Neural crest cell (in vitro differentiated cells): ENCODE measurements around the gene ASPSCR1. TPM values are rescaled to one million over a fixed set of nuclear protein-coding genes. Genes with fewer than 3 reads are reported as not detected.

ENCODE experiments used
- DNase-seq: peaks from one replicate; pipeline ENCODE4 v3.0.0; 2021; ENCODE audit warnings: low read depth, mixed read lengths, low spot score
- H3K27ac Mint-ChIP-seq: one replicate; pipeline ENCODE4 v1.8.0; 2021; ENCODE audit warnings: mild to moderate bottlenecking, mixed read lengths; ENCODE audit not compliant: unreplicated experiment
- H3K27me3 Mint-ChIP-seq: 2 replicates; pipeline ENCODE4 v1.8.0; 2021; ENCODE audit warnings: low read depth, mild to moderate bottlenecking, mixed read lengths
- H3K36me3 Mint-ChIP-seq: 2 replicates; pipeline ENCODE4 v1.8.0; 2021; ENCODE audit warnings: low read depth, mild to moderate bottlenecking, mixed read lengths
- H3K4me1 Mint-ChIP-seq: 2 replicates; pipeline ENCODE4 v1.8.0; 2021; ENCODE audit warnings: mixed read lengths
- H3K4me3 Mint-ChIP-seq: one replicate; pipeline ENCODE4 v1.8.0; 2021; ENCODE audit warnings: mild to moderate bottlenecking, mixed read lengths
- H3K9me3 Mint-ChIP-seq: 2 replicates; pipeline ENCODE4 v1.8.0; 2021; ENCODE audit warnings: mixed read lengths
- total RNA-seq: library from RNA; stranded (reverse); gene quantifications from 2 replicates; pipeline ENCODE4 v1.2.1, GENCODE V29; 2021
- TF ChIP-seq, protein P1 (sequence below): fragments of 200-600 bp; sonication (generic); conservative IDR thresholded peaks from 2 replicates; pipeline ENCODE4 v1.5.0; 2021; ENCODE audit warnings: antibody characterized with exemption, mild to moderate bottlenecking

Gene ASPSCR1
- total RNA-seq, 1 donor from 2014 or later = 51.9 TPM

DNA sequence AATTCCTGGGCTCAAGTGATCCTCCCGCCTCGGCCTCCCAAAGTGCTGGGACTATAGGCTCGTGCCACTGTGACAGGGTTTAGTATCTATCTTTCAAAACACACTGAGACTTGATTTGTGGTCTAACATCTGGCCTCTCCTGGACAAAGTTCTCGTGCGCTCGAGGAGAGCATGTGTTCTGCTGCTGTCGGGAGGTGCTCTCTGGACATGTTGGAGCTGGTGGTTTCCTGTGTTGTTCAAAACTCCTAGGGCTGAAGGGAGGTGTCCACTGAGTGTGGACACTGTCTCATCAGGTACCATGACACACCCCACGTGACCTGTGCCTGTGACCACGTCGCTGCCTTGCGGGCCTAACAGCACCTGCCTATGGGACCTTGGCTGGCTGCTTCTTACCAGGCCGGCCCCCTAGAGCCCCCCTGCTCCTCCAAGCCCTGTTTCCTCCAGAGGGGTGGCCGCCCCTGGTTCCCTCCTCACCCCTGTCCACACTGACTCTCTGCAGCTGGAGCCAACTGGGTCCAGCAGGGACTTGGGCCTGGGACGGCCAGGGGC is 68.6 kb downstream of the ASPSCR1 start:
- H3K9me3 Mint-ChIP-seq = no peaks in the 10 kb centered on the region
- H3K27ac Mint-ChIP-seq = no peak overlapping the region
- peaks cover 6% of the 10 kb centered on the region for H3K4me1 Mint-ChIP-seq
- H3K27me3 Mint-ChIP-seq = no peaks in the 10 kb centered on the region
- peaks cover 5% of the 10 kb centered on the region for H3K36me3 Mint-ChIP-seq
- DNase-seq = no peak
- TF ChIP-seq, protein P1, sequence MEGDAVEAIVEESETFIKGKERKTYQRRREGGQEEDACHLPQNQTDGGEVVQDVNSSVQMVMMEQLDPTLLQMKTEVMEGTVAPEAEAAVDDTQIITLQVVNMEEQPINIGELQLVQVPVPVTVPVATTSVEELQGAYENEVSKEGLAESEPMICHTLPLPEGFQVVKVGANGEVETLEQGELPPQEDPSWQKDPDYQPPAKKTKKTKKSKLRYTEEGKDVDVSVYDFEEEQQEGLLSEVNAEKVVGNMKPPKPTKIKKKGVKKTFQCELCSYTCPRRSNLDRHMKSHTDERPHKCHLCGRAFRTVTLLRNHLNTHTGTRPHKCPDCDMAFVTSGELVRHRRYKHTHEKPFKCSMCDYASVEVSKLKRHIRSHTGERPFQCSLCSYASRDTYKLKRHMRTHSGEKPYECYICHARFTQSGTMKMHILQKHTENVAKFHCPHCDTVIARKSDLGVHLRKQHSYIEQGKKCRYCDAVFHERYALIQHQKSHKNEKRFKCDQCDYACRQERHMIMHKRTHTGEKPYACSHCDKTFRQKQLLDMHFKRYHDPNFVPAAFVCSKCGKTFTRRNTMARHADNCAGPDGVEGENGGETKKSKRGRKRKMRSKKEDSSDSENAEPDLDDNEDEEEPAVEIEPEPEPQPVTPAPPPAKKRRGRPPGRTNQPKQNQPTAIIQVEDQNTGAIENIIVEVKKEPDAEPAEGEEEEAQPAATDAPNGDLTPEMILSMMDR = no peak
- peak overlapping the region; percentile 13 for H3K4me3 Mint-ChIP-seq

- H3K36me3 Mint-ChIP-seq = peaks cover 5% of the 10 kb centered on the region
These were observed 69.5 kb downstream of the ASPSCR1 start for GRCh38 chr17:82046903-82047302.

DNA sequence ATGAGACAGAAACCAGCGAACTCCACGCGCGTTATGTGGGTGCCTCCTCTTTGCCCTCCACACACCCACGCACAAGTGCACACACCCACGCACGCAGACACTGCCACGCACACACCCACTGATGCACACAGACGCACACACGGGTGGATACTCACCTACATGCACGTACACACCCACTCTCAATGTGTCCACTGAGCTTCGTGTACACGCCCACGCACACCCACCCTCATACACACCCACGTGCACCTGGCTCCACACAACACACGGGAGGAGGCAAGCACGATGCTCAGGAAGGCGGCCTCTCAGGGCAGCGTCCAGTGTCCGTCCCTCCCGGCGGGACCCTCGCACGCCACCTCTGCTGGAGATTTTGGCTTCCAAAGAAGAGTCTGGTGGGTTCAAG is 70.0 kb downstream of the ASPSCR1 start:
- no peak for DNase-seq
- Mint-ChIP-seq H3K27me3 (no peaks in the 10 kb centered on the region), H3K4me1 (no peaks in the 10 kb centered on the region), H3K9me3 (no peaks in the 10 kb centered on the region), H3K4me3 (peak overlapping the region; percentile 75), H3K27ac (peak overlapping the region; percentile 12), H3K36me3 (peaks cover 5% of the 10 kb centered on the region)
- TF ChIP-seq, protein P1 = no peak

More at GRCh38 chr17:82046903-82047302, 69.5 kb downstream of the ASPSCR1 start:
- H3K4me3 Mint-ChIP-seq = peak overlapping the region; percentile 75
- TF ChIP-seq, protein P1 = no peak
- H3K4me1 Mint-ChIP-seq = no peaks in the 10 kb centered on the region
- H3K27ac Mint-ChIP-seq = no peak overlapping the region
- DNase-seq = no peak
- no peaks in the 10 kb centered on the region for H3K27me3 Mint-ChIP-seq
- no peaks in the 10 kb centered on the region for H3K9me3 Mint-ChIP-seq

DNA sequence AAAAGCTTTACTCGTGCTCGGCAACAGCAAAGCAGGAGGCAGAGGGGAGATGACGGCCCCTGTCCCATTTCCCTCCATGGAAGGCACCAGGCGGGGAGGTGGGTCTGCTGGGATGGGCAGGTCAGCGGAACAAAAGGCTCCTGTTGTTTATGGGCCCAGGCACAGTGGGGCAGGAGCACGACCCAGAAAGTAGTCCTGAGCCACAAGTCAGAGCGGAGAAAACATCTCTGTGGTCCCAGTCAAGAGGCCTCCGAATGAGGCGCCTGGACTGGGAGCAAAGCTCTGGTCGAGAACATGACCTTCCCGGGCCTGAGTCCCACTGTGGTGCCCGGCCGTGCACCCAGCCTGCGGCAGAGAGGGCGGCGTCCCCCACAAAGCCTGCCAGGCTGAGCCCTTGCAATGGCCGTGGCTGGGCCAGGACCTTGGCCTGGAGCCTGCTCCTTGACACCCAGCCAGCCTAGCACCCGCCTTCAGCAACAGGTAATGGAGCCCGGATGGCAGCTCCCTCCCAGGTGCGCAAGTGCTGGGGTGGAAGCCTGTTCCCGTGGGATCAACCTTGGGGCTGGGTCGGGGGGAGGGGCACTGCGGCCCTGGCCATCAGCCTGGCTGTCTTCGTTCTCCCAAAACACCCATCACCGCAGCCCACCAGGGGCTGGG is 70.6 kb downstream of the ASPSCR1 start:
- Mint-ChIP-seq H3K4me1 (no peaks in the 10 kb centered on the region), H3K27me3 (no peaks in the 10 kb centered on the region), H3K36me3 (peaks cover 5% of the 10 kb centered on the region), H3K27ac (no peak overlapping the region), H3K4me3 (peak overlapping the region; percentile 75), H3K9me3 (no peaks in the 10 kb centered on the region)
- no peak for DNase-seq
- TF ChIP-seq, protein P1 = no peak

GRCh38 chr17:82048571-82048971 is 71.1 kb downstream of the ASPSCR1 start:
- Mint-ChIP-seq H3K4me1 (no peaks in the 10 kb centered on the region), H3K4me3 (no peak overlapping the region), H3K36me3 (peaks cover 5% of the 10 kb centered on the region), H3K27ac (no peak overlapping the region), H3K27me3 (no peaks in the 10 kb centered on the region), H3K9me3 (no peaks in the 10 kb centered on the region)
- TF ChIP-seq, protein P1 = no peak
- no peak for DNase-seq
